Gastrocnemius medialis (tissue), 4 donors: ENCODE data around the gene ANKS1B.

Source experiments
- POLR2A ChIP-seq, 2 donors: fragments of 450-650 bp; IDR thresholded peaks; one replicate each; pipeline ENCODE4 v1.6.1; 2017; ENCODE audit warnings: antibody characterized with exemption in 2 of 2, mild to moderate bottlenecking in 2 of 2, moderate library complexity in 2 of 2
- TF ChIP-seq, protein P1 (sequence below), 5 experiments: fragments of 450-650 bp in 3 of 5; fragments of 200-600 bp in 2 of 5; sonication (generic) in 2 of 5; IDR thresholded peaks in 4 of 5; conservative IDR thresholded peaks in 1 of 5; 1 replicate in 4 of 5; 2 replicates in 1 of 5; pipeline ENCODE4 v1.5.1; 2016 to 2019; ENCODE audit warnings: antibody characterized with exemption in 5 of 5, mild to moderate bottlenecking in 3 of 5, moderate library complexity in 3 of 5

DNA sequence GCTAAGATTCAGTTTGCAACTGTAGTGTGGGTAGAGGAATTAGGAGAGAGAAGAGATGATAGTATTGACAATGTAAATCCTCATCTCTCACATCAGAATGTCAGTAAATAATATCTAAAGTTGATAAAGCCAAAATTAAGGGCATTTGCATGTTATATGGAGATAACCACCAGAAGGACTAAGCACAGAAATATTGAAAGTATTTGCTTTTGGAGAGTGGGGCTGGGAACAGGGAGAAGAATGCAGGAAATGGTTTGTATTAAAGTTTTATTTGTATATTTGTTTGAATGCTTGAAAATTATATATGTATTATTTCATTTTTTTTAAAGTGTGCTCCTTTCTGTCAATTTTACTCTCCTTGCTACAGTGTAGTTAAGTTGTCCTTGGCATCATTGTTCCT is 848.2 kb downstream of the ANKS1B start:
- TF ChIP-seq, protein P1, sequence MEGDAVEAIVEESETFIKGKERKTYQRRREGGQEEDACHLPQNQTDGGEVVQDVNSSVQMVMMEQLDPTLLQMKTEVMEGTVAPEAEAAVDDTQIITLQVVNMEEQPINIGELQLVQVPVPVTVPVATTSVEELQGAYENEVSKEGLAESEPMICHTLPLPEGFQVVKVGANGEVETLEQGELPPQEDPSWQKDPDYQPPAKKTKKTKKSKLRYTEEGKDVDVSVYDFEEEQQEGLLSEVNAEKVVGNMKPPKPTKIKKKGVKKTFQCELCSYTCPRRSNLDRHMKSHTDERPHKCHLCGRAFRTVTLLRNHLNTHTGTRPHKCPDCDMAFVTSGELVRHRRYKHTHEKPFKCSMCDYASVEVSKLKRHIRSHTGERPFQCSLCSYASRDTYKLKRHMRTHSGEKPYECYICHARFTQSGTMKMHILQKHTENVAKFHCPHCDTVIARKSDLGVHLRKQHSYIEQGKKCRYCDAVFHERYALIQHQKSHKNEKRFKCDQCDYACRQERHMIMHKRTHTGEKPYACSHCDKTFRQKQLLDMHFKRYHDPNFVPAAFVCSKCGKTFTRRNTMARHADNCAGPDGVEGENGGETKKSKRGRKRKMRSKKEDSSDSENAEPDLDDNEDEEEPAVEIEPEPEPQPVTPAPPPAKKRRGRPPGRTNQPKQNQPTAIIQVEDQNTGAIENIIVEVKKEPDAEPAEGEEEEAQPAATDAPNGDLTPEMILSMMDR (IDR thresholded peaks at IDR 0.05 in 4 of 5, conservative IDR thresholded peaks at IDR 0.05 in 1 of 5) = no peak
- no peak for TF ChIP-seq POLR2A (IDR thresholded peaks at IDR 0.05)
